Measurements from ENCODE around the gene CYFIP2.

Gene CYFIP2

GRCh38 chr5:157275403-157275802 lies 9.5 kb downstream of the CYFIP2 start:
- Histone ChIP-seq H3K27ac (ENCODE audit: low read depth, low read length) (no peak overlapping the region), H3K4me3 (ENCODE audit: low read depth, low read length) (no peak overlapping the region), H3K36me3 (ENCODE audit: control insufficient read depth, insufficient read depth, low read length) (no peaks in the 10 kb centered on the region), H3K27me3 (ENCODE audit: control insufficient read depth, insufficient read depth, low read length) (no peaks in the 10 kb centered on the region), H3K9ac (ENCODE audit: low read depth, low read length) (no peak overlapping the region), H3K4me1 (ENCODE audit: control insufficient read depth, insufficient read depth, low read length) (no peaks in the 10 kb centered on the region), H3K9me3 (ENCODE audit: control insufficient read depth, insufficient read depth, low read length) (no peaks in the 10 kb centered on the region)

- H3K9me3 ChIP-seq (ENCODE audit: control insufficient read depth, insufficient read depth, low read length): no peaks in the 10 kb centered on the region
- H3K27me3 ChIP-seq (ENCODE audit: control insufficient read depth, insufficient read depth, low read length): no peaks in the 10 kb centered on the region
- H3K9ac ChIP-seq (ENCODE audit: low read depth, low read length): no peak overlapping the region
- H3K4me3 ChIP-seq (ENCODE audit: low read depth, low read length): no peak overlapping the region
- no peak overlapping the region for H3K27ac ChIP-seq (ENCODE audit: low read depth, low read length)
- no peaks in the 10 kb centered on the region for H3K36me3 ChIP-seq (ENCODE audit: control insufficient read depth, insufficient read depth, low read length)
- H3K4me1 ChIP-seq (ENCODE audit: control insufficient read depth, insufficient read depth, low read length): no peaks in the 10 kb centered on the region
Measured at GRCh38 chr5:157278319-157279037, 12.6 kb downstream of the CYFIP2 start.

- Histone ChIP-seq H3K4me3 (ENCODE audit: low read depth, low read length) (no peak overlapping the region), H3K4me1 (ENCODE audit: control insufficient read depth, insufficient read depth, low read length) (no peaks in the 10 kb centered on the region), H3K9me3 (ENCODE audit: control insufficient read depth, insufficient read depth, low read length) (no peaks in the 10 kb centered on the region), H3K27ac (ENCODE audit: low read depth, low read length) (no peak overlapping the region), H3K36me3 (ENCODE audit: control insufficient read depth, insufficient read depth, low read length) (no peaks in the 10 kb centered on the region), H3K27me3 (ENCODE audit: control insufficient read depth, insufficient read depth, low read length) (no peaks in the 10 kb centered on the region), H3K9ac (ENCODE audit: low read depth, low read length) (no peak overlapping the region)
Measured at GRCh38 chr5:157279605-157280239, 13.8 kb downstream of the CYFIP2 start.

- no peak overlapping the region for H3K27ac ChIP-seq (ENCODE audit: low read depth, low read length)
- no peaks in the 10 kb centered on the region for H3K36me3 ChIP-seq (ENCODE audit: control insufficient read depth, insufficient read depth, low read length)
- no peaks in the 10 kb centered on the region for H3K27me3 ChIP-seq (ENCODE audit: control insufficient read depth, insufficient read depth, low read length)
- no peak overlapping the region for H3K9ac ChIP-seq (ENCODE audit: low read depth, low read length)
- H3K4me1 ChIP-seq (ENCODE audit: control insufficient read depth, insufficient read depth, low read length): no peaks in the 10 kb centered on the region
- no peak overlapping the region for H3K4me3 ChIP-seq (ENCODE audit: low read depth, low read length)
- no peaks in the 10 kb centered on the region for H3K9me3 ChIP-seq (ENCODE audit: control insufficient read depth, insufficient read depth, low read length)
Measured at GRCh38 chr5:157280927-157281326, 15.0 kb downstream of the CYFIP2 start.

- H3K4me1 ChIP-seq (ENCODE audit: control insufficient read depth, insufficient read depth, low read length): no peaks in the 10 kb centered on the region
- H3K9me3 ChIP-seq (ENCODE audit: control insufficient read depth, insufficient read depth, low read length): no peaks in the 10 kb centered on the region
- peaks cover 7% of the 10 kb centered on the region; the same call in 1 of the 2 replicates for H3K36me3 ChIP-seq (ENCODE audit: control insufficient read depth, insufficient read depth, low read length)
- no peaks in the 10 kb centered on the region for H3K27me3 ChIP-seq (ENCODE audit: control insufficient read depth, insufficient read depth, low read length)
- no peak overlapping the region for H3K27ac ChIP-seq (ENCODE audit: low read depth, low read length)
- H3K9ac ChIP-seq (ENCODE audit: low read depth, low read length): no peak overlapping the region
- H3K4me3 ChIP-seq (ENCODE audit: low read depth, low read length): no peak overlapping the region
Measured at GRCh38 chr5:157282150-157282549, 16.2 kb downstream of the CYFIP2 start.

GRCh38 chr5:157283434-157283833 lies 17.5 kb downstream of the CYFIP2 start:
- Histone ChIP-seq H3K9me3 (ENCODE audit: control insufficient read depth, insufficient read depth, low read length) (no peaks in the 10 kb centered on the region), H3K4me1 (ENCODE audit: control insufficient read depth, insufficient read depth, low read length) (no peaks in the 10 kb centered on the region), H3K27me3 (ENCODE audit: control insufficient read depth, insufficient read depth, low read length) (no peaks in the 10 kb centered on the region), H3K4me3 (ENCODE audit: low read depth, low read length) (no peak overlapping the region), H3K36me3 (ENCODE audit: control insufficient read depth, insufficient read depth, low read length) (peaks cover 14% of the 10 kb centered on the region), H3K9ac (ENCODE audit: low read depth, low read length) (no peak overlapping the region), H3K27ac (ENCODE audit: low read depth, low read length) (no peak overlapping the region)

GRCh38 chr5:157284458-157285212 lies 18.7 kb downstream of the CYFIP2 start:
- Histone ChIP-seq H3K27ac (ENCODE audit: low read depth, low read length) (no peak overlapping the region), H3K4me1 (ENCODE audit: control insufficient read depth, insufficient read depth, low read length) (no peaks in the 10 kb centered on the region), H3K36me3 (ENCODE audit: control insufficient read depth, insufficient read depth, low read length) (peaks cover 22% of the 10 kb centered on the region), H3K4me3 (ENCODE audit: low read depth, low read length) (no peak overlapping the region), H3K9me3 (ENCODE audit: control insufficient read depth, insufficient read depth, low read length) (no peaks in the 10 kb centered on the region), H3K9ac (ENCODE audit: low read depth, low read length) (no peak overlapping the region), H3K27me3 (ENCODE audit: control insufficient read depth, insufficient read depth, low read length) (no peaks in the 10 kb centered on the region)

- peaks cover 22% of the 10 kb centered on the region for H3K36me3 ChIP-seq (ENCODE audit: control insufficient read depth, insufficient read depth, low read length)
- no peak overlapping the region for H3K4me3 ChIP-seq (ENCODE audit: low read depth, low read length)
- H3K9ac ChIP-seq (ENCODE audit: low read depth, low read length): no peak overlapping the region
- H3K9me3 ChIP-seq (ENCODE audit: control insufficient read depth, insufficient read depth, low read length): no peaks in the 10 kb centered on the region
- no peaks in the 10 kb centered on the region for H3K4me1 ChIP-seq (ENCODE audit: control insufficient read depth, insufficient read depth, low read length)
- no peak overlapping the region for H3K27ac ChIP-seq (ENCODE audit: low read depth, low read length)
- no peaks in the 10 kb centered on the region for H3K27me3 ChIP-seq (ENCODE audit: control insufficient read depth, insufficient read depth, low read length)
Measured at GRCh38 chr5:157285310-157286035, 19.6 kb downstream of the CYFIP2 start.

GRCh38 chr5:157286761-157287211 lies 20.9 kb downstream of the CYFIP2 start:
- H3K27ac ChIP-seq (ENCODE audit: low read depth, low read length): no peak overlapping the region
- no peaks in the 10 kb centered on the region for H3K4me1 ChIP-seq (ENCODE audit: control insufficient read depth, insufficient read depth, low read length)
- no peak overlapping the region for H3K9ac ChIP-seq (ENCODE audit: low read depth, low read length)
- H3K4me3 ChIP-seq (ENCODE audit: low read depth, low read length): no peak overlapping the region
- H3K36me3 ChIP-seq (ENCODE audit: control insufficient read depth, insufficient read depth, low read length): peaks cover 33% of the 10 kb centered on the region
- H3K9me3 ChIP-seq (ENCODE audit: control insufficient read depth, insufficient read depth, low read length): no peaks in the 10 kb centered on the region
- no peaks in the 10 kb centered on the region for H3K27me3 ChIP-seq (ENCODE audit: control insufficient read depth, insufficient read depth, low read length)

- Histone ChIP-seq H3K9ac (ENCODE audit: low read depth, low read length) (no peak overlapping the region), H3K9me3 (ENCODE audit: control insufficient read depth, insufficient read depth, low read length) (no peaks in the 10 kb centered on the region), H3K27me3 (ENCODE audit: control insufficient read depth, insufficient read depth, low read length) (no peaks in the 10 kb centered on the region), H3K4me3 (ENCODE audit: low read depth, low read length) (no peak overlapping the region), H3K4me1 (ENCODE audit: control insufficient read depth, insufficient read depth, low read length) (no peaks in the 10 kb centered on the region), H3K27ac (ENCODE audit: low read depth, low read length) (no peak overlapping the region), H3K36me3 (ENCODE audit: control insufficient read depth, insufficient read depth, low read length) (peaks cover 33% of the 10 kb centered on the region)
Measured at GRCh38 chr5:157288405-157289163, 22.7 kb downstream of the CYFIP2 start.
